Measurements from ENCODE around the gene GPR146. TPM values are rescaled to one million over a fixed set of nuclear protein-coding genes. Genes with fewer than 3 reads are reported as not detected.

GPR146 gene
- total and polyA plus RNA-seq, 2 of the 4 experiments (the other 2 are of a cell fraction), result 2.2 to 3.4 TPM

DNA sequence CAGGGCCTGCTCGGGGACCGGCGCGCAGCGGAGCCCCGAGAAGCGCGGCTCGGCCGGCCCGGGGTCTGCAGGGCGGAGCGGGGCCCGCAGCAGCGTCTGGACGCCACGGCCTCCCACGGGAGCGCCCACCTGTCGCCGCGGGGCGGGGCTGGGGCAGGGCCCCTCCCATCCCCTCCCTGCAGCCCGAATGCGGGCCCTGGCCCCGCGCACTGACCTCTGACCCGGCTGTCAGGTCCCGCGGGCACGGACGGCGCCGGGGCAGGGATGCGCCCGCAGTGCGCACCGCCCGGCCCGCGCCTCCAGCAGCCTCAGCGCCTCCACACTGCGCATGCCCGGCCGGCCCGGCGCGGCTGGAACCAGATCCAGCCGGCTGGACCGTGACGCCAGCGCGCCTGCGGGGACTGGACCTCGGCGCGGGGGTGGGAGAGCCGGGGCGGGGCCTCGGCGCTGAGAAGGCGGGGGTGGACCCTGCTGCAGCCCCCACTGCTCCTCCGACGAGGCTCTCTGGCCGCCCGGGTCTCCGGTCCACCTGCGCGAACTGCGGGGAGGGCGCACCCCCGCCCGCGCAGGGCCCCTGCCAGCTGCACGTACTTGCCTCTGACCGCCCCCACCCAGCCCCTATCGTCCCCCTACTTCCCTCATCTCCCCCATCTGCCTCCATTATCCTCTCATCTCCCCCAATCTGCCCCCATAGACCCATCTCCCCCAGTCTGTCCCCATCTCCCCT is 16.1 kb upstream of the GPR146 start:
- ChIA-PET POLR2A (ENCODE audit: unreplicated experiment) (no interaction called here), CTCF (interaction anchor here (1.0 kb wide), 1 partner anchor 35 kb away, joined by 3 read pairs; no protein-coding TSS in a partner anchor)
- 2% methylated on average over 21 of the region's 77 CpGs; no CpG with 5 or more reads in 1 of the 2 experiments for WGBS, 2 experiments (ENCODE audit: extremely low coverage in 2 of 2, insufficient read length in 1 of 2)
- Histone ChIP-seq H3K23ac (ENCODE audit: low read depth, low read length) (no peak overlapping the region), H3K4me2 (ENCODE audit: low read depth, low read length) (peak overlapping the region; percentile 30), H3K27me3 (ENCODE audit: control insufficient read depth, insufficient read depth, low read length) (no peaks in the 10 kb centered on the region), H4K8ac (ENCODE audit: low read depth in 2 of 2, low read length in 2 of 2) (peak overlapping the region; percentile 50 to 82), H3K14ac (replicated peaks; ENCODE audit: low read depth, low read length) (peak overlapping the region; percentile 14; the same call in 1 of the 2 replicates), H3K9me1 (ENCODE audit: insufficient read depth, low read length) (no peaks in the 10 kb centered on the region), H3K79me1 (ENCODE audit: low read depth in 1 of 2, low read length in 2 of 2) (peaks cover 7 to 58% of the 10 kb centered on the region in 2 experiments; a peak in 3 of 4 replicates), H3K9ac (ENCODE audit: low read depth, low read length) (peak overlapping the region; percentile 66), H4K20me1 (ENCODE audit: insufficient read depth, low read length) (peaks cover 41% of the 10 kb centered on the region), H2AFZ (replicated peaks; ENCODE audit: low read length, poor library complexity) (peak overlapping the region; percentile 94), H2AK9ac (replicated peaks; ENCODE audit: low read depth, low read length, poor library complexity) (peak overlapping the region; percentile 98), H2BK5ac (ENCODE audit: low read depth, low read length, poor library complexity, severe bottlenecking) (peak overlapping the region; percentile 75), H3K4ac (ENCODE audit: low read depth, low read length) (peak overlapping the region; percentile 83), H3K27ac (ENCODE audit: insufficient read depth, low read length) (peak overlapping the region; percentile 85), H2BK15ac (ENCODE audit: low read depth, low read length) (no peak overlapping the region), H3K56ac (ENCODE audit: extremely low read depth, insufficient read depth, low read length) (no peak overlapping the region), H2AK5ac (ENCODE audit: low read depth, low read length) (peak overlapping the region; percentile 88), H4K5ac (ENCODE audit: low read depth, low read length) (peak overlapping the region; percentile 36), H4K91ac (ENCODE audit: insufficient read depth, low read depth, low read length) (peak overlapping the region; percentile 65), H2BK20ac (ENCODE audit: low read depth, low read length) (no peak overlapping the region), H3K4me3 (ENCODE audit: insufficient read depth, low read depth, low read length) (peak overlapping the region; percentile 93), H3K18ac (ENCODE audit: low read depth, low read length) (peak overlapping the region; percentile 5; the same call in 1 of the 2 replicates), H3K4me1 (ENCODE audit: control insufficient read depth, insufficient read depth, low read length) (peaks cover 9% of the 10 kb centered on the region; the same call in 1 of the 2 replicates), H2BK120ac (ENCODE audit: low read depth, low read length) (peak overlapping the region; percentile 52), H3K9me3 (ENCODE audit: control insufficient read depth, insufficient read depth, low read length) (no peaks in the 10 kb centered on the region), H3K36me3 (ENCODE audit: control insufficient read depth, insufficient read depth, low read length) (peaks cover 14% of the 10 kb centered on the region; the same call in 1 of the 2 replicates)
- ATAC-seq (ENCODE audit: low read depth), result peak; percentile 93
- dilution Hi-C loops (cut with HindIII; ENCODE audit: low sequenced_read_pairs, unreplicated experiment), result no loop called here
- BruUV-seq (replicated peaks), result no TSS peak
- peak; percentile 86 for DNase-seq
- in situ Hi-C loops (cut with MboI; ENCODE audit: low sequenced_read_pairs), result no loop called here
- no peak for TF ChIP-seq MAFK (IDR thresholded peaks at IDR 0.05; ENCODE audit: low read depth, low read length)
- TF ChIP-seq, protein P1, sequence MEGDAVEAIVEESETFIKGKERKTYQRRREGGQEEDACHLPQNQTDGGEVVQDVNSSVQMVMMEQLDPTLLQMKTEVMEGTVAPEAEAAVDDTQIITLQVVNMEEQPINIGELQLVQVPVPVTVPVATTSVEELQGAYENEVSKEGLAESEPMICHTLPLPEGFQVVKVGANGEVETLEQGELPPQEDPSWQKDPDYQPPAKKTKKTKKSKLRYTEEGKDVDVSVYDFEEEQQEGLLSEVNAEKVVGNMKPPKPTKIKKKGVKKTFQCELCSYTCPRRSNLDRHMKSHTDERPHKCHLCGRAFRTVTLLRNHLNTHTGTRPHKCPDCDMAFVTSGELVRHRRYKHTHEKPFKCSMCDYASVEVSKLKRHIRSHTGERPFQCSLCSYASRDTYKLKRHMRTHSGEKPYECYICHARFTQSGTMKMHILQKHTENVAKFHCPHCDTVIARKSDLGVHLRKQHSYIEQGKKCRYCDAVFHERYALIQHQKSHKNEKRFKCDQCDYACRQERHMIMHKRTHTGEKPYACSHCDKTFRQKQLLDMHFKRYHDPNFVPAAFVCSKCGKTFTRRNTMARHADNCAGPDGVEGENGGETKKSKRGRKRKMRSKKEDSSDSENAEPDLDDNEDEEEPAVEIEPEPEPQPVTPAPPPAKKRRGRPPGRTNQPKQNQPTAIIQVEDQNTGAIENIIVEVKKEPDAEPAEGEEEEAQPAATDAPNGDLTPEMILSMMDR (conservative IDR thresholded peaks at IDR 0.05; ENCODE audit: low read depth, low read length), result no peak
- TF ChIP-seq MXI1 (IDR thresholded peaks at IDR 0.05; ENCODE audit: borderline replicate concordance, low read depth, low read length), result peak; percentile 21; the same call in 1 of the 2 replicates
- TF ChIP-seq CEBPB (IDR thresholded peaks at IDR 0.05; ENCODE audit: low read depth, low read length), result no peak
- TF ChIP-seq POLR2A (IDR thresholded peaks at IDR 0.05; ENCODE audit: low read depth, low read length), result peak; percentile 49; the same call in 1 of the 2 replicates
- TF ChIP-seq MAZ (IDR thresholded peaks at IDR 0.05; ENCODE audit: borderline replicate concordance, low read depth, low read length), result peak; percentile 54; the same call in 1 of the 2 replicates
- intact Hi-C loops (cut with micrococcal nuclease), result no loop called here
